HG02763 (cell line): ENCODE measurements around the gene KCNJ10.

ENCODE experiments used
- ATAC-seq: cut with Tn5 transposase; IDR thresholded peaks from one replicate; pipeline ENCODE4 v1.9.1; 2021; ENCODE audit warnings: mild to moderate bottlenecking, moderate library complexity; ENCODE audit not compliant: unreplicated experiment

The KCNJ10 gene

GRCh38 chr1:159994896-159995295 is 75.1 kb downstream of the KCNJ10 start:
- ATAC-seq = no peak

GRCh38 chr1:159993911-159994310 is 76.0 kb downstream of the KCNJ10 start:
- ATAC-seq = no peak

GRCh38 chr1:159992161-159992560 is 77.8 kb downstream of the KCNJ10 start:
- ATAC-seq = no peak

- no peak for ATAC-seq
Observed at GRCh38 chr1:159991513-159991912, 78.4 kb downstream of the KCNJ10 start.

- no peak for ATAC-seq
Observed at GRCh38 chr1:159990005-159990404, 80.0 kb downstream of the KCNJ10 start.

- no peak for ATAC-seq
Observed at GRCh38 chr1:159989581-159989980, 80.4 kb downstream of the KCNJ10 start.

GRCh38 chr1:159988006-159988405 is 82.0 kb downstream of the KCNJ10 start:
- no peak for ATAC-seq

GRCh38 chr1:159987186-159987585 is 82.8 kb downstream of the KCNJ10 start:
- ATAC-seq = no peak

GRCh38 chr1:159986531-159986930 is 83.4 kb downstream of the KCNJ10 start:
- no peak for ATAC-seq

- ATAC-seq = no peak
Observed at GRCh38 chr1:159986093-159986492, 83.9 kb downstream of the KCNJ10 start.

GRCh38 chr1:159985473-159985872 is 84.5 kb downstream of the KCNJ10 start:
- ATAC-seq = no peak

GRCh38 chr1:159983681-159984080 is 86.3 kb downstream of the KCNJ10 start:
- ATAC-seq = no peak

GRCh38 chr1:159982280-159982679 is 87.7 kb downstream of the KCNJ10 start:
- ATAC-seq = no peak

- ATAC-seq = no peak
Observed at GRCh38 chr1:159981351-159982055, 88.5 kb downstream of the KCNJ10 start.

- ATAC-seq = no peak
Observed at GRCh38 chr1:159980786-159981185, 89.2 kb downstream of the KCNJ10 start.

- no peak for ATAC-seq
Observed at GRCh38 chr1:159980076-159980475, 89.9 kb downstream of the KCNJ10 start.

- no peak for ATAC-seq
Observed at GRCh38 chr1:159979257-159979656, 90.7 kb downstream of the KCNJ10 start.

GRCh38 chr1:159978107-159978398 is 91.9 kb downstream of the KCNJ10 start:
- ATAC-seq = no peak

GRCh38 chr1:159977364-159978106 is 92.4 kb downstream of the KCNJ10 start:
- no peak for ATAC-seq

- ATAC-seq = no peak
Observed at GRCh38 chr1:159974350-159974965, 95.5 kb downstream of the KCNJ10 start.

GRCh38 chr1:159973350-159973940 is 96.5 kb downstream of the KCNJ10 start:
- no peak for ATAC-seq
